Gastroesophageal sphincter (tissue), 3 donors: Measurements from ENCODE around the gene MICAL3.
"Not testable (repeated sequence)": the region's sequence is repeated elsewhere in the genome, so short reads cannot be mapped to it uniquely, and the experiment has no call there.

Source experiments
- EP300 ChIP-seq: sonication (generic); formaldehyde crosslinking; IDR thresholded peaks from one replicate; pipeline ENCODE4 v1.6.1; 2017; ENCODE audit warnings: antibody characterized with exemption, mild to moderate bottlenecking
- POLR2A ChIP-seq, 2 donors: fragments of 450-650 bp; IDR thresholded peaks; one replicate each; pipeline ENCODE4 v1.6.1; 2017; ENCODE audit warnings: antibody characterized with exemption in 2 of 2, mild to moderate bottlenecking in 2 of 2, moderate library complexity in 1 of 2
- POLR2AphosphoS5 ChIP-seq: sonication (generic); formaldehyde crosslinking; IDR thresholded peaks from one replicate; pipeline ENCODE4 v1.6.1; 2017; ENCODE audit warnings: antibody characterized with exemption
- TF ChIP-seq, protein P1 (sequence below), 4 experiments: fragments of 200-600 bp in 2 of 4; fragments of 450-650 bp in 2 of 4; sonication (generic) in 1 of 4; IDR thresholded peaks; one replicate each; pipeline ENCODE4 v1.5.1; 2017 to 2019; ENCODE audit warnings: antibody characterized with exemption in 4 of 4, mild to moderate bottlenecking in 2 of 4, moderate library complexity in 2 of 4

DNA sequence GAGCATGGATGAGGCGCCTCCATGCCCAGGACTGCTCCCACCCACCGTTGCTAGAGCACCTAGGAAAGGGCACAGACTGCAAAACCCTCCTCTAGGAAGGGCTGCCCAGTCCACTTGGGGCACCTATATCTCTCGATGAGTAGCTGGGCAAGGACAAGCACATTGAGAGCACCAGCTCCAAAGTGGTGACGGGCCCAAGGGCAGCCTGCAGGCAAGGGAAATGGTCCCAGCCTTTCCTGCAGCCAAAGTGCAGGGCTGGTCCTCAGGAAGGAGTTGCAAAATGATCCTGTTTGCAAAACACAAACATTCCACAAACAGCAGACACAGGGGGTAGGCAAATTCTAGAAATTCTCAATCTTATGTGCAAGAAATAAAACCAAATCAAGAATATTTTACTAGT lies 32.4 kb downstream of the MICAL3 start:
- TF ChIP-seq, protein P1, sequence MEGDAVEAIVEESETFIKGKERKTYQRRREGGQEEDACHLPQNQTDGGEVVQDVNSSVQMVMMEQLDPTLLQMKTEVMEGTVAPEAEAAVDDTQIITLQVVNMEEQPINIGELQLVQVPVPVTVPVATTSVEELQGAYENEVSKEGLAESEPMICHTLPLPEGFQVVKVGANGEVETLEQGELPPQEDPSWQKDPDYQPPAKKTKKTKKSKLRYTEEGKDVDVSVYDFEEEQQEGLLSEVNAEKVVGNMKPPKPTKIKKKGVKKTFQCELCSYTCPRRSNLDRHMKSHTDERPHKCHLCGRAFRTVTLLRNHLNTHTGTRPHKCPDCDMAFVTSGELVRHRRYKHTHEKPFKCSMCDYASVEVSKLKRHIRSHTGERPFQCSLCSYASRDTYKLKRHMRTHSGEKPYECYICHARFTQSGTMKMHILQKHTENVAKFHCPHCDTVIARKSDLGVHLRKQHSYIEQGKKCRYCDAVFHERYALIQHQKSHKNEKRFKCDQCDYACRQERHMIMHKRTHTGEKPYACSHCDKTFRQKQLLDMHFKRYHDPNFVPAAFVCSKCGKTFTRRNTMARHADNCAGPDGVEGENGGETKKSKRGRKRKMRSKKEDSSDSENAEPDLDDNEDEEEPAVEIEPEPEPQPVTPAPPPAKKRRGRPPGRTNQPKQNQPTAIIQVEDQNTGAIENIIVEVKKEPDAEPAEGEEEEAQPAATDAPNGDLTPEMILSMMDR (IDR thresholded peaks at IDR 0.05): not testable (repeated sequence)
- TF ChIP-seq POLR2A (IDR thresholded peaks at IDR 0.05); EP300; POLR2AphosphoS5: not testable (repeated sequence)
